ENCODE measurements around the gene MMP11.

The MMP11 gene

DNA sequence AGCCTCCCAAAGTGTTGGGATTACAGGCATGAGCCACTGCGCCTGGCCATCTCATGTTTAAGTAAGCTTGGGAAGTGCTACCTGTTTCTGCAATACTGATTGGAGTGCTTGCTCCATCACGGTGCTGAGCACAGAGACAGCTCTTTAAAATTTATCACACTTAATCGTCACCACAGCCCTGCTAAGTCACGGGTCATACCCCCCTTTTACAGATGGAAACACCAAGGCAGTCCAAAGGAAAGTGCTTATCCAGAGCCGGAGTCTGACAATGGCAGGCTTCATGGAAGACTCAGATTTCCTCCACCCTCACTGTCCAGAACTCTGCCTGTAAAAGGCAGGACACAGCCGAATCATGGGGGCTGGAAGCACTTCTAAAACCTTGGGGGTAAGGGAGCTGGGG lies 12.6 kb upstream of the MMP11 start:
- no peak for DNase-seq

DNA sequence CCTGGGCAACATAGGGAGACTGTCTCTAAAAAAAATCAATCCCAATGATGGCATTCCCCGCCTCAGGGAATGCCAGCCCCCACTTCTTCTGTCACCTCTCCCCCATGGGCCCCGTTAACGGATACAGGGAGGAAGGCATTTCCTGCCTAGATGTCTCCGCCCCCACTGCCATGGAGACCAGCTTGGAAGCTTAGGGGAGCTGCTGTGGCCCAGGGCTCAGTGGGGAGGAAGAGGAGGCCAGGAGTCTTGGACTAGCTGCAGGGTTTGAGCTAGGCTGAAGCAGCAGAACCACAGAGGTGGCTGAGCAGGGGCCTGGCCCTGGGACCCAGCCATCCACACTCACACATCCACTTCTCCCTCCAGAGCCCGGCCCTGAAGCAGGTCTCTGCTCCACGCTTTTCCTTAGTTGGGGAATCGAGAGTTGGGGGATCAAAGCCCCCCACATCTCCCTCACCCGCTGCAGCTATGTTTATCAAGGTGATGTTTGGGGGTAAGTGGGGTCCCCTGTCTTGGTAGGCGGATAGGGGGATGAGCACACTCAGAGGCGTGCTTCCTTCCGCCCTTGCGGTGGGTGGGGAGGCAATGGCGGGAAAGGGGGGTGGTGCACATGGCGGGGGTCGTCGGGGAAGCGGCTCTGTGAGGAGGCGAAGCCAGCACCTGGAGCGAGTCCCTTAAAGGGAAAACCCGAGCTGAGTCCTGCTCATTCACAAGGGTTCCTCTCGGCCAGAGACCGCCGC lies 9.6 kb upstream of the MMP11 start, which contains the start of gene C22orf15:
Gene C22orf15 (plus strand): TSS at position 149 of the 737 bp plus-strand sequence. CDS start 317 bp downstream, at position 466.
- no peak for DNase-seq

- no peak for DNase-seq
These were observed 9.1 kb upstream of the MMP11 start for GRCh38 chr22:23763579-23763945.

- DNase-seq = no peak
These were observed 8.7 kb upstream of the MMP11 start for GRCh38 chr22:23763954-23764353.

DNA sequence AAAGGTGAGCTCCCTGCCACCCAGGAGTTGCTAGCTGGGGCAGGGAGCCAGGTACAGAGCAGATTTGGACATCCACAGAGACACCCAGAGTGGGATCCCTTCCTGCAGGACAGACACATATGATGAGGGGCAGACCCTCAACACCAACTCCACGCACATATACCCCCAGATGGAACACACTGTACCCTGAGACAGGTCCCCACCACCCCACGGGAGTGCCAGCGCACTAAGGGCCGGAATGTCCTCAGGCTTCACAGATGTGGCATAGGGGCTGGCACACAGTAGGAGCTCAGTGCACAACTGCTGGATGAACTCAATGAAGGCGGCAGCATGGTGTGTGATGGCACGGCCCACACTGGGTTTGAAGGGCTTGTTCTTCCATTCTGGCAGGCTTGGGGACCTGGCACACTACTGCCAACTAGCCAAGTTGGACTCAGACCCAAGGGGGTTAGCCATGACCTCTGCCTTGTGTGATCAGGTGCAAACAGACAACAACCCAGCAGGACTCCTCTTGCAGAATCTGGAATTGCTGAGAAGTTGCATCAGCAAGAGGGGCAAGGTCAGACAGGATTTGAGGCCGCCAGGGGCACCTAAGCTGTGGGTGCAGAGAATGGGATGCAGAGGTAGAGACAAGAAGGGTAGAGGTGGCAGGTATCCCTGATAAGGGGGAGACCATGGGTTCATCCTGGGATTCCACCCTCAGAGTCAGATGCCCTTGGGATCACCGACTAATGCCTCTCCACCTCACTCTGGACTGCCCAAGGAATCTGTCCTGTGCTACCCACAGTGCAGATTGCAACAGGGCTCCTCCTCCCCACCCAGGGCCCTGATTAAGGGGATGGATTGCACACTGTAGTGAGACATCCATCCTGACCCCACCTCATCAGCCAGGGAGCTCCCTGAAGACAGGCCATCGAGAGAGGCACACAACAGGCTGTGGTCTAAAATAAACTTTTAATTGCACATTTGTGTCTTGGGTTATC lies 7.5 kb upstream of the MMP11 start:
- no peak for DNase-seq

DNA sequence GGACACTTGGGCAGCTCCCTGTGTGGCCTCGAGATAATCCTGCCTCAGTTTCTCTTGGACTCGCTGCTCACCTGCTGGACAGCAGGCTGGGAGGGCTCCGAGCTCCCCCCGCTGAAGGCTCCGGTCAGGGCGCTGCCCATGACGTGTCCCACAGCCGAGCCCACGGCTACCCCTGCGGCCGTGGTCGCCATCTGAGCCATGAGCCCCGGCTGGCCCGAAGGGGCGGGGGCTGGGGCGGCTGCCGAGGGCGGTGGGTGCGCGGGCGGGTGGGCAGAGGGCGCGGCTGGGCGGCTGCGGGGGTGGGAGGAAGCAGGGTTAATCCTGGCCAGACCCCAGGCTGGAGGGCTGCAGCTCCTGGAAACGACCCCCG lies 5.4 kb upstream of the MMP11 start:
- DNase-seq = no peak

GRCh38 chr22:23767673-23768548 lies 4.7 kb upstream of the MMP11 start, which contains the start of gene CHCHD10:
Gene CHCHD10 (minus strand): TSS chr22:23767972. CDS start chr22:23767874, 98 bp downstream.
- no peak for DNase-seq

DNA sequence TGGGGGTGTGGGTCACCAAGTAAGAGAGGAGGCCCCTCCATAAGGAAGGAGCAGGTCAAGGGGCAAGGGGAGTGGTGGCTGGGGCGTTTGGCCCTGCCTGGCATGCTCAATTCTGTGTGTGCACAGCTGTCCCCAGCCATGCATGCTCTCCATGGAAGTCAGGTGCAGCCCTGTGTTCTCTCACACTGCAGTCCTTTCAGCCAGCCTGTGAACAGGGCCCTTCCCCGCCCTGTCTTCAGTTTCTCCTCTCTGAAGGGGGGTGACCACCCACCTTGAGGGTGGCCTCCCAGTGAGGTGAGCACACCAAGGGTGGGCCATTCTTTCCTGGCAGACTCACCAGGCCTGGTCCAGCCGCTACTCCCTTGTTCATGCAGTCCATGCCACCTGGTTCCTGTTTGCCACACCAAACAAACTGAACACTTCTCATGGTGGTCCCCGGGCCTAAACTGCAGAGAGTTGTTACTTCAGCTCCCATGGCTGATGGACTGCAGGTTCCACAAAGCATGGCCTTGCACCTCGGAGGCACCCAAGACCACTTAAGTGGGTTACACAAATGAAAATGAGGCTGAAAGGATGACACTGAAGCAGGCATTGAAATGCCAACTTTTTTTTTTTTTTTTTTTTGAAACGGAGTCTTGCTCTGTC lies 3.2 kb upstream of the MMP11 start:
- no peak for DNase-seq

- no peak for DNase-seq
These were observed 367 bp upstream of the MMP11 start for GRCh38 chr22:23772315-23772648.

- no peak for DNase-seq
These were observed 949 bp downstream of the MMP11 start for GRCh38 chr22:23773483-23774113.

DNA sequence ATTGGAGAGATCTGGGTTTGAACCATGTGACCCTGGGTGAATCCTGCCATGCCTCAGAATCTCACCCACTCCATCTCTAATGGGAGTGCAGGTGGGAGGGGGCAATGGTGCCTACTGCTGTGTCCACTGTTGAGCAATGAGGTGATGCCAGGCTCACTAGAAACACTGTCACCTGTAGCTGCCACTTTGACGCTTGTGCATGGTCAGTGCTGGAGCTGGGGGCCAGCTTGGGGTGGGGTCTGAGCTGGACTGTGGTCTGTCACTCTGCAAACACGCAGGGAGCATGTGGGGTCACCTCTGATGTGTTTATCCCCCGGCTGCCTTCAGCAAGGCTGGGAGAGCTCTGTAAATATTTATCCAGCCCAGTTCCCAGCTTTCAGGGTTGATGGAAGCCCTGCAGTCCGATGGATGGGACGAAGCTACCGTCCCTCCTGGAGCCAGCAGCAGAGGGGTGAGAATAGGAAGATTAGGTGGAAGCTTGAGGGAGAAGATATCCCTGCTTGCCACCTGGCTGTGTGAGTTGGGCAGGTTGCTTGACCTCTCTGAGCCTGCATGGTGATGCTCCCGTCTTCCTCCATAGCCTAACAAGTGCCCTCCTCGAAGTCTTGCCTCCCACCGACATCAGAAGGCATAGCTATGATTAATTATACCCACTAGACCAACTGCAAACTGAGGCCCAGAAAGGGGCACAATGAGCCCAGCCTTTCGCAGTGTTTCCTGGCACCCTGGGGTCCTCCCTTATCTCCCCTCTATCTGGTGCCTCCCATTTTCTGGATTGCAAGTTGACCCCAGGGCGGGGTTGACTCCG lies 1.7 kb downstream of the MMP11 start:
- no peak for DNase-seq

DNA sequence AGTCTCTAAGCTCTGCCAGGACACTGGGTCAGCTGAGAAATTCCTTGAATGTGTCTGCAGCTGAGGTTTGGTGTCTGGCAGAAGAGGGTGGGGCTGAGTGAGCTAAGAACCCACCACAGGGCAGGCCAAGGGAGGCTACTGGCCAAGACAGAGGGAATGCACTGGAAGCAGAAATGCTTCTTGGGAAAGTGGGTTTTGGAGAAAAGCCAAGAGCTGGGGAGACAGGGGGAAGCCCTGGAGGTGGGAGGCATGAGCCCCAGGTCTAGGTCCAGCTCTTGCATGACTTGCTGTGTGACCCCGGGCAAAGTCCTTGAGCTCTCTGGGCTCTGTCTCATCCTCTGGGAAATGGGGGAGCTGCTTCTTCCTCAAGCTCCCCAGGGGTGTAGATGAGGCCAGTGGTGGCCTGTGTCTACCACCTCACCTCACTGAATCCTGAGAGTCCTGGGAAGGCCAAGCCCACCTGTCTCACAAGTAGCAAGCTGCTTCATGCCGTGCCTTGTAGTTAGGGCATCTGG lies 2.3 kb downstream of the MMP11 start:
- no peak for DNase-seq

DNA sequence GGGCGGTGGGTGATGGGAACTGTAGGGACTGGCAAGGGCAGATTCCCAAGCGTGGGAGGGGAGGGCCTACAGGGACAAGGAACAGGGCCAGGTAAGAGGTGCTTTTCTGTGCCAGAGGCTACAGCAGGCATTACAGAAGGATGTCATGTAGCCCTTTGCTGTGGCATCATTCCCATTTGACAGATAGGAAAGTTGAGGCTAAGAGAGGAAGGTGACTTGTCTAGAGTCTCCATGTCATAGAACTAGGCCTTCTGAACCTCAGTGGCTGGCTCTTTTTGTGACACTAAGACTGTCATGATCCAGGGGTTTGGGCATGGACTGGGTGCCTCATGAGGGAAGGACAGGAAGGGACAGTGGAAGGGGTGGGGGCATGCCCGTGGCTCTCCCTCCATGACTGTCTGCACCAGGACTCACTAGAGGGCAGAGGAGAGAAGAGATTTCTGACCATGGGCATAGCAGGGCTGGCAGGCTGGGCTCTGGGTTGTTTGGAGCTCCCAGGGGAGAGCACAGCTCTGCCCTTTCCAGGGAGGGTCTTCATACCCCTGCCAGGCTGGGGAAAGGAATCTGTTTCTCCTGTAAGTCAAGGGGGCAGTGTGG lies 3.2 kb downstream of the MMP11 start:
- no peak for DNase-seq

GRCh38 chr22:23777776-23778576 lies 5.3 kb downstream of the MMP11 start:
- DNase-seq = no peak

DNA sequence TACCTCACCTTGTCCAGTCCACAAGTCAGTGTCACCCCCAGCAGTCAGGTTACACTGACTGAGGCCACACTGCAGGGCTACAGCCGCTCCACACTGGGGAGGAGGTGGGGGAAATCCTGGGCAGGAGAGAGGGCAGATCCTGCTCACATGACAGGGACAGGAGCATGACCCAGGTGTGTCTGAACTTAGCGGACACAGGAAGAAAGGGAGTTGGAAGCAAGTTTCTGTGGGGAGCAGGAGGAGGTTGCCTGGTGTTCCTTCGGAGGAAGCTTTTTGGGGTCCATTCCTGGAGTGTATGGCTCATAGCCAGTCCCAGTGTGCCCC lies 5.9 kb downstream of the MMP11 start:
- DNase-seq = no peak

GRCh38 chr22:23779083-23779482 lies 6.4 kb downstream of the MMP11 start:
- DNase-seq = no peak

DNA sequence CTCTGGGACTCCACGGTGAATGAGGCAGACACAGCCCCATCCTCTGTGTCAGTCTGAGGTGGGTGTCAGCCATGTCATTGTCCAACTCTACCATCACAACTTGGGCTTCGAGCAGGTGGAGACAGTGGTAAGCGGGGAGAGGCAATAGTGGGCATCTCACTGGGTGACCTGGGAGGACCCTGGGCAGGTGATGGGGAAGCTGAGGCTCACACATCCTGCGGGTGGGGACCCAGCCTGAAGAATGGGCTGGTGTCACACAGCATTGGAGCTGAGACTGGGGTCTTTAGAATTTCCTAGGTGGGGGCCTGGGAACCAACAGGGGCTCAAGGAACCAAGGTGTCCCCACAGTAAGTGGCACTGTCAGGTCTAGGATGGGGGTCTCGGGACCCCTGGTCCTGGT lies 7.1 kb downstream of the MMP11 start:
- no peak for DNase-seq

DNA sequence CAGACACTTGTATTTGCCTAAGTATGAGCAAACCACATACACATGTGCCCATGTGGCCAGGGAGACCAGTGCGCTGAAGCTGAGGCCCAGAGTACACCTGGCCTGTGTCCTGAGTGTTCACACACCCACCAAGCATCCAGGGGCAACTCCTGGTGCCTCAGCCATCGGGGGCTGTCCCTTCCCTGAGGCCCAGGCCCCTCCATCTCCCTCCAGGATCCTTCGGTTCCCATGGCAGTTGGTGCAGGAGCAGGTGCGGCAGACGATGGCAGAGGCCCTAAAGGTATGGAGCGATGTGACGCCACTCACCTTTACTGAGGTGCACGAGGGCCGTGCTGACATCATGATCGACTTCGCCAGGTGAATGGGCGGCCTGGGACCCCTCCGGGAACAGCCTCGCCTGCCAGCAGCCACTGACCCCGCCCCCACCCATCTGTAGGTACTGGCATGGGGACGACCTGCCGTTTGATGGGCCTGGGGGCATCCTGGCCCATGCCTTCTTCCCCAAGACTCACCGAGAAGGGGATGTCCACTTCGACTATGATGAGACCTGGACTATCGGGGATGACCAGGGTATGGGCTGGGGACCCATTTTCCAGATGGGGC lies 7.6 kb downstream of the MMP11 start:
- DNase-seq = no peak

GRCh38 chr22:23781065-23781464 lies 8.4 kb downstream of the MMP11 start:
- DNase-seq = no peak

Measured in SIG-M5 (cell line).